Activated CD8-positive, alpha-beta T cell treated with anti-CD3 and anti-CD28 coated beads for 36 hours (primary cell): Measurements from ENCODE around the gene ST8SIA4. TPM values are rescaled to one million over a fixed set of nuclear protein-coding genes. Genes with fewer than 3 reads are reported as not detected.

Experiments used
- ATAC-seq: fragments of 200-7000 bp; cut with Tn5 transposase; one replicate; pipeline ENCODE4 v1.10.0; 2021; ENCODE audit warnings: mild to moderate bottlenecking, moderate library complexity
- CTCF ChIA-PET: fragments of 350-600 bp; sonication (Branson Sonifier 250); formaldehyde crosslinking; loops from one replicate; lab custom pipeline; 2021; ENCODE audit warnings: antibody characterized with exemption; lab: Charles Lee
- POLR2A ChIA-PET: fragments of 350-600 bp; sonication (Branson Sonifier 250); formaldehyde crosslinking; loops from one replicate; lab custom pipeline; 2021; ENCODE audit warnings: antibody characterized with exemption; lab: Charles Lee
- DNase-seq: peaks from one replicate; pipeline ENCODE4 v3.0.0-alpha.2; 2020
- H3K27ac Mint-ChIP-seq: one replicate; pipeline ENCODE4 v1.8.0; 2021; ENCODE audit warnings: mild to moderate bottlenecking, mixed read lengths
- H3K27me3 Mint-ChIP-seq: one replicate; pipeline ENCODE4 v1.8.0; 2021; ENCODE audit warnings: mixed read lengths
- H3K36me3 Mint-ChIP-seq: one replicate; pipeline ENCODE4 v1.8.0; 2021; ENCODE audit warnings: low read depth, mixed read lengths
- H3K4me1 Mint-ChIP-seq: one replicate; pipeline ENCODE4 v1.8.0; 2021; ENCODE audit warnings: low read depth, mixed read lengths
- H3K4me3 Mint-ChIP-seq: one replicate; pipeline ENCODE4 v1.8.0; 2021; ENCODE audit warnings: mild to moderate bottlenecking, moderate library complexity, mixed read lengths
- H3K9me3 Mint-ChIP-seq: one replicate; pipeline ENCODE4 v1.8.0; 2021; ENCODE audit warnings: mixed read lengths
- CTCF ChIP-seq: fragments of 200-600 bp; IDR thresholded peaks from one replicate; pipeline ENCODE4 v1.8.0; 2022; ENCODE audit warnings: antibody characterized with exemption, mild to moderate bottlenecking
- intact Hi-C: fragments of 100-400 bp; cut with micrococcal nuclease; formaldehyde crosslinking; loops from one replicate; pipeline ENCODE4 v1.10.0; 2022
- total RNA-seq, 2 experiments: library from RNA; stranded (reverse); gene quantifications; one replicate each; pipeline ENCODE4 v1.2.3, GENCODE V29; 2021

ST8SIA4 gene
- total RNA-seq, 2 experiments from 2014 or later: 31.6 to 34.1 TPM

GRCh38 chr5:100803397-100803796, 99.7 kb downstream of the ST8SIA4 start:
- Mint-ChIP-seq H3K27me3 (no peaks in the 10 kb centered on the region), H3K4me3 (no peak overlapping the region), H3K4me1 (peaks cover 2% of the 10 kb centered on the region), H3K27ac (no peak overlapping the region), H3K9me3 (peaks cover 18% of the 10 kb centered on the region), H3K36me3 (peaks cover 6% of the 10 kb centered on the region)
- TF ChIP-seq CTCF: no peak
- intact Hi-C loops: no loop called here
- POLR2A ChIA-PET: interaction anchor here (1.0 to 1.2 kb wide), 2 partner anchors 20 to 98 kb away, joined by 3 to 5 read pairs; no protein-coding TSS in a partner anchor
- CTCF ChIA-PET: no interaction called here
- ATAC-seq (no peak), DNase-seq (no peak)

GRCh38 chr5:100802208-100802607, 100.9 kb downstream of the ST8SIA4 start:
- intact Hi-C loops: no loop called here
- peak; percentile 27 for DNase-seq
- Mint-ChIP-seq H3K4me3 (no peak overlapping the region), H3K9me3 (peaks cover 18% of the 10 kb centered on the region), H3K27ac (no peak overlapping the region), H3K27me3 (no peaks in the 10 kb centered on the region), H3K36me3 (peaks cover 6% of the 10 kb centered on the region), H3K4me1 (peaks cover 2% of the 10 kb centered on the region)
- TF ChIP-seq CTCF: no peak
- CTCF ChIA-PET: interaction anchor here (1.0 kb wide), 1 partner anchor 11 kb away, joined by 3 read pairs; no protein-coding TSS in a partner anchor
- peak; percentile 42 for ATAC-seq
- POLR2A ChIA-PET: no interaction called here

GRCh38 chr5:100800562-100800961, 102.5 kb downstream of the ST8SIA4 start:
- intact Hi-C loops: no loop called here
- no peak for TF ChIP-seq CTCF
- H3K27me3 Mint-ChIP-seq: no peaks in the 10 kb centered on the region
- H3K27ac Mint-ChIP-seq: no peak overlapping the region
- H3K9me3 Mint-ChIP-seq: peaks cover 18% of the 10 kb centered on the region
- H3K4me1 Mint-ChIP-seq: peaks cover 2% of the 10 kb centered on the region
- DNase-seq: no peak
- H3K36me3 Mint-ChIP-seq: peaks cover 6% of the 10 kb centered on the region
- POLR2A ChIA-PET: no interaction called here
- ATAC-seq: no peak
- no peak overlapping the region for H3K4me3 Mint-ChIP-seq
- CTCF ChIA-PET: no interaction called here

GRCh38 chr5:100799166-100799565, 103.9 kb downstream of the ST8SIA4 start:
- intact Hi-C loops: no loop called here

More at GRCh38 chr5:100799166-100799565, 103.9 kb downstream of the ST8SIA4 start:
- Mint-ChIP-seq H3K27ac (no peak overlapping the region), H3K36me3 (peaks cover 6% of the 10 kb centered on the region), H3K27me3 (no peaks in the 10 kb centered on the region), H3K4me3 (no peak overlapping the region), H3K4me1 (peaks cover 2% of the 10 kb centered on the region), H3K9me3 (peaks cover 18% of the 10 kb centered on the region)
- no peak for DNase-seq
- ATAC-seq: no peak
- CTCF ChIA-PET: interaction anchor here (1.5 kb wide), 1 partner anchor 9 kb away, joined by 3 read pairs; no protein-coding TSS in a partner anchor
- no peak for TF ChIP-seq CTCF
- POLR2A ChIA-PET: interaction anchor here (0.5 kb wide), 1 partner anchor 776 kb away, joined by 3 read pairs; no protein-coding TSS in a partner anchor
